Activated CD8-positive, alpha-beta memory T cell treated with anti-CD3 and anti-CD28 coated beads for 48 hours (primary cell): Measurements from ENCODE around the gene SCN1B.

ENCODE experiments used
- DNase-seq, 3 experiments: peaks; one replicate each; pipeline ENCODE4 v3.0.0-alpha.2; 2020; ENCODE audit warnings: low read depth in 2 of 3, low spot score in 2 of 3

The SCN1B gene

DNA sequence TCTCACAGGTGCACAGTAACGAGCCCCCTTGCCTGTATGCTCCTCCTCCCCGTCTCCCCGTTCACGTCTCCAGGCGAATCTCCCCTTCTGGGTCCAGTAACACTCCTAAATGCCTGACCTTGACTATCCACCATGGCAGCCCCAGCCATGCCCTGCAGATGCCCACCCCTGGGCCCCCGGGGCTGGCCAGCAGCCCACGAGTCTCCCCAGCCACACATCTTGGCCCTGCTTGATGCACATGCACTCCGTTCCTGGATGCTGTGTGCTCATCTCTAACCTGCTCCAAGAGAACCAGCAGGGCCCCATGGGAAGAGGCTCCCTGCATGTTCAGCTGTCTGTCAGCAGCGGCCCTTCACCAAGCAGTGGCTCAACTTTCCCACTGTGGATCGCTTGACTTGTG, 43.2 kb downstream of the SCN1B start:
- no peak for DNase-seq

DNA sequence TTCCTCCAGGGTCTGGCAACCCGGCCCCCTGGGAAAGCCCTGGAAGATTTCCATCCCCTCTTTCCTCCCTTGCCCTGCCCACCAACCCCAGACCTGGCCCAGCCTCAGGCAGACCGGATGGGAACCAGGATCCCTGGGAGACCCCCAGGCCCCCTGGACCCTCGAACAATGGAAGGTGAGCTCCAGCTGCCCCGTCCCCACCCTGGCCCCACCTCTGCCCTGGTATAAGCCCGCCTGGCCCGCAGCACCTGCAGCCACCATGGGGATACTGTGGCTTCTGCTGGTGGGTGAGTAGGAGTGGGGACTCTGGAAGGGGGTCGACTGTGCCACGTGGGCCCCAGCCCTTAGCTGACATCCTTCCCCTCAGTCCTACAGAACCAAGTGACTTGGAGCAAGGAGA, 43.7 kb downstream of the SCN1B start:
- DNase-seq: no peak

DNA sequence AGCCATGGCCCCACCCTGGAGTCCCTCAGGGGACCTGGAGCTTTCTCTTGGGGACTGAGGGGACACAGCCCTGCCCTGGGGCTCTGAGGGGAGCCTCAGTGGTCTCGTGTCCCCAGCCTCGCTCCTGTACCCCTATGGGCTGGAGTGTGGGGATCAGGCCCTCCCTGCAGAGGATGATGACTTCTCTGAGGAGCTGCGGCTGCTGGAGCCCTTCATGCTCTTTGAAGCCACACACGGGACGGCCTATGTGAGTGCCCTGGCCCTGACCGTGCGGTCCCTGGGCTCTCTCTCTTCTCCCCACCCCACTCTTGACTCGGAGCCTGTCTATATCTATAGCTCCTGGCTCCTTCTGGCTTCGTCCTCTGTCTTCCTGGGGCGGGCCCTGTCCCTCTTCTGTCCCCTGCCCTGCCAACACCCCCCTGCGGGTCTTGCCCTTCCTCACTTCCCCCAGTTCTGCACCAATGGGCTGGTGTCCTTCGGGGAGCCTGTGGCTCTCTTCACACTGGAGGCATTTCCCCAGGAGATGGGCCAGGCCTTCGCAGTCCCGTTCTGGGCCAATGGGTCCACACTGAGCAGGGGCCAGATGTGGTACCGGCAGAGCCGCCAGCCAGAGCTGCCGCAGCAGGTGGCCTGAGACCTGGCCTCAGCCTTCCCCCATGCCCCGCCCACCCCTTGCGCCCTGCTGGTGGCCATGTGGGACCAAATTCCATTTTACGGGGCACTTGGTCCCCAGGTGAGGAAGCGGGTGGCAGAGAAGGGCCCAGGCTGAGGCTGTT, 44.3 kb downstream of the SCN1B start:
- no peak for DNase-seq

DNA sequence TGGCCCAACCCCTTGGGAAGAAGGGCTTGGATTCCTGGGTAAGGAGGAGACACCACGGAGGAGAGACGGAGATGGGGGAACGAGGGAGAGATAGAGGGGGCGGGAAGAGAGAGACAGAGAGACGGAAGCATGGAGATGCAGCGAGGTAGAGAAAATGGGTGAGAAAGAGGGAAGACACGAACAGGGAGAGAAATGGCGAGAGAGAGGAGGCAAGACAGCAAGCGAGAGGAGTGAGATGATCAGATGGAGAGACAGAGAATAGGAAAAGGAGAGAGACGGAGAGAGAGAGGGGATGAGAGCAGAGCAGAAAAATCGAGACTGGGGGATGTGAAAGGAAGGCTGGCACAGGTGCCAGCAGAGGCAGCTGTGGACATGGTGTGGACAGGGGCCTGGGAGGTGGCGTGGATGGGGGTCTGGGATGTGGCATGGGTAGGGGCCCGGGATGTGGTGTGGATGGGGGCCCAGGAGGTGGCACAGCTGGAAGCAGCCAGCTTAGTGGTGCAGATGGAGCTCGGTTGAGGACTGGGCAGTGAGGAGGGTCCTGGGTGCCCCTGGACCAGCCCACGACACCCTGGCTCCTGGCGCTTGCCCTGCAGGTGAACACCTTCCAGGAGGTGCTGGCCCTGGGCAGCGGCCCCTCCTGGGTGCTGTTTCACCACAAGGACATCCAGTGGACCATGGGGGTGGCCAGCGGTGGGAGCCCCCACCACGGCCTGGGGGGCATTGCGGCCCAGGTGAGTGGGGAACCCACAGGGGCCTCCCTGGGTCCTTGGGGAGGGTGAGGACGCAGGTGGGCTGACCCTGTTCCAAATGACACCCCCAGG, 45.1 kb downstream of the SCN1B start:
- no peak for DNase-seq

DNA sequence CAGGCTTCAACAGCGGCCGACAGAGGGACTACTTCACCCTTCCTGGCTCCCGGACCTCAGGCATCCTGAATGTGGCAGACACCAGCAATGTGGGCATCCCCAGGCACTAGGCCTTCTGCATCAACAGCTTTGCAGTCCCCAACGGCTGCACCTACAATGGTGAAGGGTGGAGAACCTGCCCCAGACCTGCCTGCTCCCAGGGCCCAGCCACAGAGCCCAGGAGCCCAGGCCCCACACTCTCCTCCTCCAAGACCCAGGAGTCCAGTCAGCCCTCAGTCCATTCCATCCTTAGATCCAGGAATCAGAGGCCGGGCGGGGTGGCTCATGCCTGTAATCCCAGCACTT, 45.7 kb downstream of the SCN1B start:
- DNase-seq: no peak

DNA sequence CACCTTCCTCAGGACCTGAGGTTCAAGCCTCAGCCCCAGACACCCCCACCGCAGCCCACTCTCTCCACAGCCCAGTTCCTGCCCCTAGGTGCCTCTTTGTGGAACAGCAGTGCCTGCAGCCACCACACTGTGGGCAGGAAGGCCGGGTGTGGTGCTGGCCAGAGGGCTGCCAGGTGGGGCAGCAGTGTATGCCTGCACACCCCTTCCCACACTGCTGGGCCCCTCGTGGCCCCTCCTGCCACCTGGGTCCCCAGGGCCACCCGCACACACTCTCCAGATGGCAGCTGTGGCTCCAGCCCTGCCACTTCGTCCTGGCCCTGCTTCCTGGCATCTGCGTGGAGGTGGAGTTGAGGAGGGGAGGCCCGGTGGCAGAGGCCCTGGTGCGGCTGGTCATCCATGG, 46.4 kb downstream of the SCN1B start:
- no peak for DNase-seq

DNA sequence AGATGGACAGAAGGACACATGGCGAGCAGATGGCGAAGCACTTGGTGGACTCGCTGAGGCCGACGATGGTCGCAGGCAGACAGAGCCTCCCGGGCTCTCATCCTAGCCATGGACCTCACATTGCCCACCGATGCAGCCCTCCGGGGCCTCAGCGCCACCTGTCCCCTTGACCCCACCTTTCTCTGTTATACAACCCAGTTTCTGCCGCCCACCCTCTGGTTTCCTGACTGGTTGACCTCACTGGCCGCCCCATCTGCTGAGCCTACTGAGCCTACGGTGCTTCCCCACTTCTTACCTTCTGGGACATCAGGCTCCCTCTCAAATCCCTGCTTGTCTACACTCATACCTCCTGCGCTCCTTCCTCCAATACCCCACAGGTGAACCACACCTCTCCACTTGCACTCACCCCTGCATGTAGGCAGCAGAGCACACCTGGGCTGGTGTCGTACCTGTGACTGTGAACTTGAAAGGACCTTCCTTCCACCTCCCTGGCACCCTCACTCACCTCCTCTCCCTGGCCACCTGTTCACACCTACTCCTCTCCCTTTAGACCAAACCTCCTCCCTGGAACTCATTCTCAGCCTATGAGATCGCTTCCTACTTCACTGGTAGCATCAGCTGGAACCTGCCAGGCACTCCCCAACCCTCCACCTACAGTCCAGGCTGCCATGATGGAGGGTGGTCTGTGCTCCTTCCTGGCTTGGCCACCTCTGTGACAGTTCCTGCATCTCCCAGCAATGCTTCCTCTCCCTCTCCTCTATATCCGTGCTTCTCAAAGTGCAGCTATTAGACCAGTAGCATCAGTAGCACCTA, 47.3 kb downstream of the SCN1B start:
- no peak for DNase-seq

DNA sequence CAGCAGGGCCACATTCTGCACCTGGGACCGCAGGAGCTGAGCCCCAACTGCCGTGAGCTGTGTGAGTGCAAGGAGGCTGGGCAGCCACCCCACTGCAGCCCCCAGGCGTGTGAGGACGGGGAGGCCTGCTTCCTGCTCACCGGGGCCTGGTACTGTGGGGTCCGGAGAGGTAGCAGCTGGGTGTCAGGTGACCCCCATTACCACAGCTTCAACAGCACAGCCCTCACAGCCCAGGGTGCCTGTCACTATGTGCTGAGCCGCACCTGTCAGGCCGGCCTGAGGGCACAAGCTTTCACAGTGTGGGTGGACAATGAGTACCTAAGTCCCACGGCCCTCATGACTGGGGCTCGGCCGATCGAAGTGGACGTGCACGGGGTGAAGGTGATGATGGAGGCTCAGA, 49.6 kb downstream of the SCN1B start:
- DNase-seq: no peak

DNA sequence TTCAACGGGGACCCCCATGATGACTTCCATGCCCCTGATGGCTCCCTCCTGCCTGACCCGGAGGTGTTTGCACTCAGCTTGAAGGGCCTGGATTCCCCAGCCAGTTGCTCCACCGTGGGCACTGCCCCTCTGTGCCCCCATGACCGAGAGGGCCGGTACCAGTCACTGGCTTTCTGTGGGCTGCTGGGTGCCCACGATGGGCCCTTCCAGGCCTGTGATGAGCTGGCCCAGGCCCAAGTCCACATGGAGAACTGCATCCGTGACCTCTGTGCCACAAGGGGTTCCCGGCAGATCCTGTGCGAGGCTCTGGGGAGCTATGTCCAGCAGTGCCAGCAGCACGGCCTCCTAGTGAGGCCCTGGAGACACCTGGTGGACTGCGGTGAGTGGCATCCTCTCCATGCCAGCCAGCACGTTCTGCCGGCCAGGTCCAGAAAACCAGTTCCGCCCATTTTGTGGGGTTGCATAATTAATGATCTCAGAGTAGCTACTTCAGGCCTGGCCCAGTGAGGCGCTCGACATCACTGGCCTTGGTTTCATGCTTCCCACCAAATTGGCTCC, 50.4 kb downstream of the SCN1B start:
- DNase-seq: no peak

DNA sequence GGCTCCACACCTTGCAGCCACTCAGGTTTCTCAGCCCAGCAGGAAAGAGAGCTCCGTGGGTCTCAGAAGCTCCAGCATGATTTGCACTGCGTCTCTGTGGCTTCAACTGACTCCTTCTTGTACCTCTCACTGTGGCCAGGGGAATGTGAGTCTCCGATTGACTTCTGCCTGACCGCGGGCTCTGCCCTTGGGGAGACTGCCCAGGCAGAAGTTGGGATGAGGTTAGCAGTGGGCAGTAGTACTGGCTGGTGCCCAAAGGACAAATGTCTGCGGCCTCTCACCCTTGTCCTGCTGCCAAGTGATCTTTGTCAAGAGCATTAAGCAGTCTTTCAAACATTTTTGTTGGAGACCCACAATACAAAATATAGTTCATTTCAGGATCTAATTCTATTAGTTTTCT, 50.9 kb downstream of the SCN1B start:
- DNase-seq: no peak

DNA sequence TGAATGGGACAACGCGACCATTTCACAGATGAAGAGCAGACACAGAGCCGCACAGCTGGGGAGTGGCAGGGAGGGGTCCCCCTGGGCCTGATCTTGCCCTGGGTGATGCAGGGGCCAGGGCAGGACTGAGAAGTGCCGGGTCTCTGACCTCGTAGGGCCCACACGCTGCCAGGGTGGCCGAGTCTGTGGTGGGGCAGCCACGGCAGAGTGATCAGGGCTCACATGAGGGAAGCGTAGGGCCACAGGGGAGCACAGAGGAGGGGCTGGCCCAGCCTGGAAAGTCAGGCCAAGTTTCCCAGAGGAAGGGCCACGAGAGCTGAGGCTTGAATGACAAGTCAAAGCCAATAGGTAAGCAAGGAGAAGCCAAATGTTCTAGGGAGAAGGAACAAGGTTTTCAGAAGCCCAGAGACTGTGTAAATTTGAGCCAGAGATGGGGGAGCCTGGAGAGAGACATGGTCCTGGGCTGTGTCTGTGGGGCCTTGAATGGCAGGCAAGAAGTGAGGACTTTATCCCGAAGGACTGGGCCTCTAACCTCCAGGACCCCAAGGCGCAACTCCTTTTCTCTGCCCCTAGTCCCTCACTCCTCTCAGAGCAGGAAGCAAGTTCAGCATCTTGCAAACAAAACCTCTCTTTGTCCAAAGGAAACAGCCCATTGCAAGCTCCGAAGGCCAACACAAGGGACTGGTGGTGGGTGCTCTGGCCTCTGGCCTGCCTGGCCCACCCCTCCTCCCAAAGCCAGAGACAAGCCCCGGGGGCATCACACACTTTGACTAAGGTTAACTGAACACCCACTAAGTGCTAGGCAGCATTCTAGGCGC, 53.6 kb downstream of the SCN1B start:
- DNase-seq: no peak

DNA sequence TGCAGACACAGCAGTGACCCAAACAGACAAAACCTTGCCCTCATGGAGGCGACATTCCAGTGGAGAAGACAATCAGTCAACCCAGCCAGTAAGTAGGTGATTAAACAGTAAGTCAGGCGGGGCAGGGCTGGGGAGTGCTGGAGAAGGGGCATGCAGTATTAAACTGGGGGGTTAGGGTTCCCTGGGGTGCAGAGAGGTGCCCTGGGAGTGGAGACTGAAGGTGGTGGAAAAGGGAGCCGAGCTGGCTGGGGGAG, 54.2 kb downstream of the SCN1B start:
- DNase-seq: no peak

DNA sequence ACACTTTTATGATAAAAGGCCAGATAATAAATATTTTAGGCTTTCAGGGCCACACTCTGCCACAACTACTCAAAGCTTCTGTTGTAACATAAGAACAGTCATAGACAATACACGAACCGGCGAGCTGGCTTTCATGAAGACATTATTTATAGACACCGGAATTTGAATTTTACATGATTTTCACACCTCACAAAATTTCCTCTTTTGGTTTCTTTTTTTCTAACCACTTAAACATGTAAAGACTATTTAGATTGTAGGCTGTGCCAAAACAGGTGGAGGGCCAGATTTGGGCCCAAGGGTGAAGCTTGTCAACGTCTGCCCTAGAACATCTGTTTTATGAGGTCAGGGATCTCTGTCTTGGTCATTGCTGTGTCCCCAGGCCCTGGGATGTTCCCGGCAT, 55.7 kb downstream of the SCN1B start:
- no peak for DNase-seq

DNA sequence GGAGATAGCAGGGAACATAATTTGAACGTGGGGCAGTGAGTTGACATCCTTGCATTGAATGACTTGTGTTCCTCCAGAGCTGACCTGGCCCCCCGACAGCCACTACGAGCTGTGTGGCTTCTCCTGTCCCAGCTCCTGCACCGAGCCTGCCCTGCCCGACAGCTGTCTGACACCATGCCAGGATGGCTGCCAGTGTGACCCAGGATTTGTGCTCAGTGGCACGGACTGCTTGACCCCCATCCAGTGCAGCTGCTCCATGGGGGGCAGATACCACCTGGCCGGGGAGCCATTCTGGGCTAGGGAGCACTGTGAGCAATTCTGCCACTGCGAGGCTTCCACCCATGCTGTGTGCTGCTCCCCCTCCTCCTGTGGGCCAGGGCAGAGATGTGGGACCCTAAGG, 56.2 kb downstream of the SCN1B start:
- DNase-seq: no peak

DNA sequence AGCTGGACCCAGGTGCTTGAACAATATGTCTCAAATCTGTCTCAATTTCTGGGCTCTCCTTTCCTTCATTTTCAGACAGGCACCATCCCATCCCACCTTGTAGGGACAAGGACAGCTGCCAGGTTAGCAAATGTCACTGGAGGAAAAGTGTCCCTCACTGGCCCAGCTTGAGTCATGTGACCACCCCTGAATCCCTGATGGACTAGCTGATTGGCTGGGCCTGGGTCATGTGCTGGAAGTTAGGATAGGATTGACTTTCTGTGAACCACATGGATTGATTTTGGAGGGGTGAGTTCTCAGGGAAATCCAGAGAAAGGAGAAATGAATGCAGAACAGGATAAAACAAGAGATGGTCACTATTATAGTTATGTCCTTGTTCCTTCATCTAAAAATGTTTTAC, 57.1 kb downstream of the SCN1B start:
- no peak for DNase-seq

DNA sequence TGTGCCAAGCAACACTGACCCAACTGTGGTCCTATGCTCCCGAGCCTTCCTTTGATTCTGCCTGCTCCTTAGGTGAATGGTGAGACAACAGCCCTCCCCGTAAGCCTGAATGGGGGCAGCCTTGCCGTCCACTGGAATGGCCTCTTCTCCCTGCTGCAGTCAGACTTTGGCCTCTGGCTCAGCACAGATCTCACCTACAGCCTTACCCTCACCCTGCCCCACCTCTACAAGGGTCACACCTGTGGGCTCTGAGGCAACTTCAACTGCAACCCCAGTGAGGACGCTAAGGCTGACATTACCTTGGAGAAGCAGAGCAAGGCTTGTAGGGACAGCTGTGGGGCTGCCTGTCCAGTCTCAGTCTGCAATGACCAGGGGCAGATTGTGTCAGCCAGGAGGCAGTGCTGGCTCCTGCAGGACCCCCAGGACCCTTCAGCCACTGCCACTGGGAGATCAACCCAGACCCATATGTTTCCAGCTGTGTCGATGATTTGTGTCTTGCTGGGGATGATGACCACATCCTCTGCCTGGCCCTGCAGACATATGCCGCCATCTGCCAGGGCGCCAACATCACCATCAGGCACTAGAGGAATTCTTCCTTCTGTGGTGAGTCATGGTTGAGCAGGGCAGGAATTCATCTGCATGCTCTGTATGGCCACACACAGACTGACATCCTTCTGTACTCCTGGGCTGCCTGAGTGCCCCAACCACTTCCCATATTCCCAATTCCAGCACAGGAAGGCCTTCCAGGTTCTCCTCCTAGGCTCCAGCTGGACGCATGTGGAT, 58.1 kb downstream of the SCN1B start:
- DNase-seq: no peak

DNA sequence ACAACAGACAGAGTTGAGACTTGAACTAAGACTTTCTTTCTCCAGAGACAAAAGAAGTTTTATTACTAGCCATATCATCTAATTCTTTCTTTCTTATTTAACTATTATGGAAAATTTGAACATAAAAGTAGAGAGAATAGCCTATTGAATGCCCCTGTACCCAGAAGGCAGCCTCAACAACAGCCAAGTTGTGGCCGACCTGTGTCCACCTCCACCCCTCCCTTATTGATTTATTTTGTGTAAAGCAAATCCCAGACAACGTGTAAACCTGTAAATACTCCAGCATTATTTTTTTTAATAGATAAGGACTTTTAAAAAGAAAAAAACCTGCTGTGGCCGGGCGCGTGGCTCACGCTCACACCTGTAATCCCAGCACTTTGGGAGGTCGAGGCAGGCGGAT, 59.3 kb downstream of the SCN1B start:
- no peak for DNase-seq
